NCI-H82 treated with DMSO at 0.1 percent for 48 hours (cell line): ENCODE data around the gene PHACTR3.

ENCODE experiments used
- DNase-seq: peaks from one replicate; lab custom pipeline; 2025; ENCODE audit not compliant: unreplicated experiment; lab: John Stamatoyannopoulos, UW

The PHACTR3 gene

GRCh38 chr20:59786801-59787537 is 182.6 kb downstream of the PHACTR3 start:
- no peak for DNase-seq

GRCh38 chr20:59787538-59787890 is 183.2 kb downstream of the PHACTR3 start:
- no peak for DNase-seq

- no peak for DNase-seq
Measured at GRCh38 chr20:59788196-59788735, 183.9 kb downstream of the PHACTR3 start.

- no peak for DNase-seq
Measured at GRCh38 chr20:59788811-59789397, 184.6 kb downstream of the PHACTR3 start.

GRCh38 chr20:59789686-59790085 is 185.3 kb downstream of the PHACTR3 start:
- DNase-seq = no peak

GRCh38 chr20:59790346-59790745 is 186.0 kb downstream of the PHACTR3 start:
- no peak for DNase-seq

GRCh38 chr20:59792300-59792699 is 188.0 kb downstream of the PHACTR3 start:
- DNase-seq = no peak

- DNase-seq = no peak
Measured at GRCh38 chr20:59794555-59794954, 190.2 kb downstream of the PHACTR3 start.

GRCh38 chr20:59800309-59800708 is 196.0 kb downstream of the PHACTR3 start:
- no peak for DNase-seq

- DNase-seq = no peak
Measured at GRCh38 chr20:59802018-59802417, 197.7 kb downstream of the PHACTR3 start.

- no peak for DNase-seq
Measured at GRCh38 chr20:59802471-59803221, 198.3 kb downstream of the PHACTR3 start.

- DNase-seq = no peak
Measured at GRCh38 chr20:59804347-59804746, 200.0 kb downstream of the PHACTR3 start.

GRCh38 chr20:59804871-59805665 is 200.7 kb downstream of the PHACTR3 start:
- no peak for DNase-seq

- no peak for DNase-seq
Measured at GRCh38 chr20:59805786-59806577, 201.6 kb downstream of the PHACTR3 start.

- no peak for DNase-seq
Measured at GRCh38 chr20:59806578-59806975, 202.2 kb downstream of the PHACTR3 start.

GRCh38 chr20:59807909-59808728 is 203.8 kb downstream of the PHACTR3 start:
- DNase-seq = no peak

- DNase-seq = no peak
Measured at GRCh38 chr20:59808729-59809381, 204.5 kb downstream of the PHACTR3 start.

GRCh38 chr20:59809630-59810448 is 205.5 kb downstream of the PHACTR3 start:
- DNase-seq = no peak
